ENCODE measurements around the gene IRS1.

IRS1 gene

DNA sequence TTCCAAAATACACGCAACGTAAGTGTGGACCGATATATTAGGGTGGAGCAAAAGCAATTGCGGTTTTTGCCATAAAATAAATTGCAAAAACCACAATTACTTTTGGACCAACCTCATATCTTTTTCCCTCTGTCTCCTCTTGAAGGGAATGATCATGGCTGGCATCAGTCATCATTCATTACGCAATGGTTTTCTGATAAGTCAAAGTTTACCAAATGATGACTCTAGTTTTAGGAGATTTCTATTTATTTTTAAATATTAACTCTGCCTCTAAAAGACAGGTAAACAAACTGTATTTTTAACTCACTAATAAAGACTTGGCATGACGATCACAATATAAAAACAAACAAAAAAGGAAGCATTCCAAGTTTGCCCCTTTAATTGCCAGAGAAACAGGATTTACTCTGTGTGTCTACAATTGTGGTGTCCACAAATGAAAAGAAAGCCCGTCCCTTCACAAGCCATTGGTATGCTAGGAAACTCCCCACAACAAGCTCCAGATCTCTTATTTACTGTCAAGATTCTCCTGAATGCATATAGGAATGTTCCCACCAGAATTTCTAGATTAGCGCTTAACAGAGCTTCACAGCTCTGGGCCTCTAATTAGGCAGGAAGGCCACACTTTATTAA, 61.3 kb downstream of the IRS1 start:
- no peak overlapping the region for H3K4me3 ChIP-seq (ENCODE audit: low read depth, low read length)
- TF ChIP-seq, protein P1, sequence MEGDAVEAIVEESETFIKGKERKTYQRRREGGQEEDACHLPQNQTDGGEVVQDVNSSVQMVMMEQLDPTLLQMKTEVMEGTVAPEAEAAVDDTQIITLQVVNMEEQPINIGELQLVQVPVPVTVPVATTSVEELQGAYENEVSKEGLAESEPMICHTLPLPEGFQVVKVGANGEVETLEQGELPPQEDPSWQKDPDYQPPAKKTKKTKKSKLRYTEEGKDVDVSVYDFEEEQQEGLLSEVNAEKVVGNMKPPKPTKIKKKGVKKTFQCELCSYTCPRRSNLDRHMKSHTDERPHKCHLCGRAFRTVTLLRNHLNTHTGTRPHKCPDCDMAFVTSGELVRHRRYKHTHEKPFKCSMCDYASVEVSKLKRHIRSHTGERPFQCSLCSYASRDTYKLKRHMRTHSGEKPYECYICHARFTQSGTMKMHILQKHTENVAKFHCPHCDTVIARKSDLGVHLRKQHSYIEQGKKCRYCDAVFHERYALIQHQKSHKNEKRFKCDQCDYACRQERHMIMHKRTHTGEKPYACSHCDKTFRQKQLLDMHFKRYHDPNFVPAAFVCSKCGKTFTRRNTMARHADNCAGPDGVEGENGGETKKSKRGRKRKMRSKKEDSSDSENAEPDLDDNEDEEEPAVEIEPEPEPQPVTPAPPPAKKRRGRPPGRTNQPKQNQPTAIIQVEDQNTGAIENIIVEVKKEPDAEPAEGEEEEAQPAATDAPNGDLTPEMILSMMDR (IDR thresholded peaks at IDR 0.05; ENCODE audit: low read depth, low read length, missing control alignments), result no peak
- no peak for DNase-seq (ENCODE audit: low read depth)

DNA sequence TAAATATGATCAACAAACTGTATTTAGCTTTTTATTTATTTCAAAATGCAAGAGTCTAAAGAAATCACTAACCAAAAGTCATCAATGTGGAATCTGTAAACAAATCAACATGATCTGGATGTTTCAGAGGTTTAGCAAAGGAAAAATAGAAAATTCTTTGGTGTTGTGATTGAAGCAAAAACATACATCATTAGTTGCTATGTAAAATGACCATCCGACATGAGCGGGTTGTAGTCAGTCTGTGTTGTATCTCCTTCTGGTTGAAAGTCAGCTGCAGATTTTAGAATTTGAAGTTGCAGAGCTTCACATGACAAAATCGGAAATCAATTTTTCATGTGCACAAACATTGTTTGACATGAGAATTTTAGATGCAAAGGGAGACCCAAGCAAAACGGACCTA, 63.2 kb downstream of the IRS1 start:
- TF ChIP-seq, protein P1 (IDR thresholded peaks at IDR 0.05; ENCODE audit: low read depth, low read length, missing control alignments), result no peak
- no peak for DNase-seq (ENCODE audit: low read depth)
- no peak overlapping the region for H3K4me3 ChIP-seq (ENCODE audit: low read depth, low read length)

DNA sequence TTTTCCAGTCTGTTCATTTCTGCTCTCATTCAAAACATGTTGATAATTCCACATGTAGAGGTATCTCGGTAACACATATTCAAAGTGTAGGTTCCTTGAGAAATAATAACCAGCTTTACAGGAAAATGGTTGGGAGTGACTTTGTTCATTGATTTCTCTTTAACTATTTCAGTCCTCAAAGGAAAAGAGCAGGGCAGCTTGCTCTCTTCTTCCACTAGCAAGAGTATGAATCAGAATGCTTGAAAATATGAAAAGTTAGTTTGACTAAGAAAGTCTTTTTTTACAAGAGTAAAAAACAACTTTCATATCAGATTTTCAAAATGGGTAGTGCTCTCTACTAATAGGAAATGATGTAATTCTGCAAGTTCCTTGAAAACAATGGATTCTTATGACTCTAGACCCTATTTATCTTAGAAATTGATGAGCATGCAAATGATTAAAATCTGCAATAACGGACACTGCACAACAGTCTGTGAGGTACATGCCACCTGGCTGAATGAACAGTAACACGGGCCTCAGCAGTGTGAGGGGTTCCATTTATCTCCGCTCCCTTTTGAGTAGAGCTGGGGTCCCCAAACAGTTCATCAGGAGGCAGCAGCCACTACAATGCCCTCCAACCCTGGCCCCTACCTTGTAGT, 65.6 kb downstream of the IRS1 start:
- TF ChIP-seq, protein P1 (IDR thresholded peaks at IDR 0.05; ENCODE audit: low read depth, low read length, missing control alignments), result no peak
- no peak overlapping the region for H3K4me3 ChIP-seq (ENCODE audit: low read depth, low read length)
- no peak for DNase-seq (ENCODE audit: low read depth)

DNA sequence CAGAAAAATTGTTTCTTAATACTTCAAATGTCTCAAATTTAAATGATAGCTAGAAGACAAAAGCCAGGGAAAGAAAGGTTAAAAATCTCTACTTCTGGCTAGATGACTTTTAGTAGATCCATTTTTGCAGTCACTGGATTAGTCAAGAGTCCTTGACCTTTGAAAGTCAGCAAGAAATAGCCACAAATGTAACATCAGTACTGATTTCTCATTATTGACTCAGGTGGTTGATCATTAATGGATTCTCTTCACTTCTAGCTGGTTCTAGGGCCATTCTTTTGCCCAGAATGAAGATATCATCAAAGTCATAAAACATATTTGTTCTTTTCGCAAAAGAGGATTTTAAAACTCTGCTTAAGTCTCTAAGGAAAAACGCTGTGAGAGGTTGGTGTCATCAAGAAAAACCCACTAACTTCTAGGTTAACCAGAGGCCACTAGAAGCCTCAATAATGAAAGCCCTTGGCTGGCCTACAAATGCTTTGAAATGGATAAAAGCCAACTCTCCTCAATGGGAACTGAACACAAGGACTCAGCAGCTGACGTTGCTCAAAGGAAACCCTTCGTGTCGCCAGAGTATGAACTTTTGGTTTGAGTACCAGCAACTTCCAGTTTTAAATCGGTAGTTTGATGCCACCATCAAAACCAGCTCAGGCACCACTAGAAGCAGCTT, 66.3 kb downstream of the IRS1 start:
- no peak for DNase-seq (ENCODE audit: low read depth)
- TF ChIP-seq, protein P1 (IDR thresholded peaks at IDR 0.05; ENCODE audit: low read depth, low read length, missing control alignments), result no peak
- H3K4me3 ChIP-seq (ENCODE audit: low read depth, low read length), result no peak overlapping the region

DNA sequence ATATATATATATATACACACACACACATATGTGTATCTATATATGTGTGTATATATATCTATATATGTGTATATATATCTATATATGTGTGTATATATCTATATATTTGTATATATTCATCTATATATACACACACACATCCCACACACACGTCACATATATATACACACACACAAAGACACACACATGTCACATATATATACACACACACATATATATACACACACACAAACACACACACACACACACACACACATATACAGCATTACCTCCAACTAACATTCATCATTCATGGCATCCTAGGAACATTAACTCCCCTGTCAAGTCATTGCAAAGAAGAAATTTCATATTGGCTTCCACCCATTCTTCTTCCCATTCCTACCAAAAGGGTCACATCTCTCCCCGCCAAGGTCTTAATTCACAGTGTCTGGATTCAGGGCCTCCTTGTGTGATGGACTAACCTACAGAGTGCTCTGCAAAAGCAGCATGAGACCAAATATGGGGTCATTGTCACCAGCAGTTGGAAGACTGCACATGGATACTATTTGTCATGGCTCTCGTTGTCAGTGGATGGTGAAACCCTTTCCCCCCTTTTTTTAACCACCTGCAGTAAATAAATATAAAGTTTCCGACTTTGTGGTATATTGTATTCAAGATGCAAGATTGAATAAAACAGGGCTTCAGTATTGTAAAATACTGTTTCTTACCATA, 67.0 kb downstream of the IRS1 start:
- TF ChIP-seq, protein P1 (IDR thresholded peaks at IDR 0.05; ENCODE audit: low read depth, low read length, missing control alignments), result no peak
- H3K4me3 ChIP-seq (ENCODE audit: low read depth, low read length), result no peak overlapping the region
- DNase-seq (ENCODE audit: low read depth), result no peak

DNA sequence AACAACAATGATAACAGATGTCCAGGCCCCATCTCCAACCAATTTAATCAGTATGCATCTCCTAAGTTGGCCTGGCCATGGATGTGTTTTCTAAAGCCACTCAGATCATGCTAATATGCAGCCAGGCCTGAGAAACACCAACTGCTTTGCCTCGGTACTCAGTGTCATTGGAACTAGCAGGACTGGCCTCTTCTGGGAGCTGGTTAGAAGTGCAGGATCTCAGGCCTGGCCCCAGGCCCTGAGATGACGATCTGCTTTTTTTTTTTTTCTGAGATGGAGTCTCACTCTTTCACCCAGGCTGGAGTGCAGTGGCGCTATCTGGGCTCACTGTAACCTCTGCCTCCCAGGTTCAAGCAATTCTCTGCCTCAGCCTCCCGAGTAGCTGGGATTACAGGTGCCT, 69.1 kb downstream of the IRS1 start:
- TF ChIP-seq, protein P1 (IDR thresholded peaks at IDR 0.05; ENCODE audit: low read depth, low read length, missing control alignments), result no peak
- no peak for DNase-seq (ENCODE audit: low read depth)
- no peak overlapping the region for H3K4me3 ChIP-seq (ENCODE audit: low read depth, low read length)
